ENCODE results near the gene IL31.
"Not testable (repeated sequence)": the region's sequence is repeated elsewhere in the genome, so short reads cannot be mapped to it uniquely, and the experiment has no call there.

The IL31 gene
- 0 to 0.03 (median 0) reads per million in 18 experiments for total RNA-seq

GRCh38 chr12:122174155-122174845 is at the start of gene IL31:
IL31 (minus strand) TSS chr12:122174221; CDS start chr12:122174172, 49 bp downstream.
- no peak for DNase-seq

DNA sequence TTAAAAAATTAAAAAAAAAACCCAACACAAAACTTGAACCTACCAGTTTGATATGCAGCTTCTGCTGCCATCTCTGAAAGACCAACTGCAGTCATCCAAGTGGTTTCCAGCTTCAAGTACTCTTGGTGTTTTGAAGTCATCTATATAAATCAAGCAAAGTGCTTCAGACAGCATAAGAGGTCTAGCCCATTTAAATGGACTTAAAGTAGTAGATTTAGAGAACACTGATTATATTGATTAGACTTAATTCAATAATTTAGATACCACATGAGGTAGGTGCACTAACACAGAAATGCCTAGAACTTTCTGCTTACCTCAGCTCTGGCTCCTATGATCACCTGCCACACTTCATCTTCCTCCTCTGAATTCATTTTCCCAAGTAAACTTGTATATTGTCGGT is 42.4 kb upstream of the IL31 start:
- DNase-seq, result no peak

DNA sequence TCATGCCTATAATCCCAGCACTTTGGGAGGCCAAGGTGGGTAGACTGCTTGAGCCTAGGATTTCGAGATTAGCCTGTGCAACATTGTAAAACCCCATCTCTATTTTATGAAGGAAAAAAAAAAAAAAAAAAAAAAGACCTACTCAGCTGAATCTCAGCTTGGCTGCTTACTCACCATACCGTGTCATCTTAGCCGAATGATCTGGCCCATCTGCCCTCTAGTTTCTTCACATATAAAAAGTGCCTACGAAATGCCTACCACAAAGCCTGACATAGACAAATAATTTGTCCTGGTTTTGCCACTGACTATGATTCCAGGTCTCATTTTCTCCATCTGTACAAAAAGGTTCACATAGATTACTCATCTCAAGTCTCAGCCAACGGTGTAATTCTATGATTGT is 41.8 kb upstream of the IL31 start:
- DNase-seq, result no peak

- DNase-seq, result no peak
Observed at GRCh38 chr12:122208073-122208820, 34.2 kb upstream of the IL31 start.

- DNase-seq, result no peak
Observed at GRCh38 chr12:122207391-122207790, 33.4 kb upstream of the IL31 start.

- DNase-seq, result no peak
Observed at GRCh38 chr12:122206976-122207375, 33.0 kb upstream of the IL31 start.

- DNase-seq, result no peak
Observed at GRCh38 chr12:122206111-122206881, 32.3 kb upstream of the IL31 start.

GRCh38 chr12:122205053-122205925 is 31.3 kb upstream of the IL31 start:
- DNase-seq, result no peak

DNA sequence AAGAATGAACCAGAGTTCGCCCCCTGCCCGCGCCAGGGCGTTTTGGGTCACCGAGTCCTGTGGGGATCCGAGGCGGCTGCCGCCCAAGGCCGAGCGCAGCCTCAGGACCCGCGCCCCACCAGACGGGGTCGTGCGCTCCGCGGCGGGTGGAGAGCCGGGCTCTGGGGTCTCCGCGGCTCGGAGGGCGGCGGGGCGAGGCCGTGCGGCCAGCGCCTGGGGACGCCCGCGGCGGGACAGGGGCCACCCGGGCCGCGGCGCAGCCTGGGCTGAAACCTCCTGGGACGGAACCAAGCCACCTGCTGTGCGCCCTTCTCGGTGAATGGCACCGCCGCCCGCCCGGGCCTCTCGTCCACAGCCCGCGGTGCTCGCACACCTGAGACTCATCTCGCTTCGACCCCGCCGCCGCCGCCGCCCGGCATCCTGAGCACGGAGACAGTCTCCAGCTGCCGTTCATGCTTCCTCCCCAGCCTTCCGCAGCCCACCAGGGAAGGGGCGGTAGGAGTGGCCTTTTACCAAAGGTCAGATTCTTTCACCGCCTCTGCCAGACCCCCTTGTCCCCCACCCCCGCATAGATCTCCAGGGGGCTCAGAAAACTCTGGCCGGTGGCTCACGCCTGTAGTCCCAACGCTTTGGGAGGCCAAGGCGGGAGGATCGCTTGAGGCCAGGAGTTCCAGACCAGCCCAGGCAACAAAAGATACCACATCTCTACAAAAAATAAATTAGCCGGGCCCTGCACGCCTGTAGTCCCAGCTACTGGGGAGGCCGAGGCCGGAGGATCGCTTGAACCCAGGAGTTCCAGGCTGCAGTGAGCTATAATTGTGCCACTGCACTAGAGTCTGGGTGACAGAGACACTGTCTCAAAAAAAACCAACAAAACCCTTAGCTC is 30.4 kb upstream of the IL31 start:
- no peak for DNase-seq

DNA sequence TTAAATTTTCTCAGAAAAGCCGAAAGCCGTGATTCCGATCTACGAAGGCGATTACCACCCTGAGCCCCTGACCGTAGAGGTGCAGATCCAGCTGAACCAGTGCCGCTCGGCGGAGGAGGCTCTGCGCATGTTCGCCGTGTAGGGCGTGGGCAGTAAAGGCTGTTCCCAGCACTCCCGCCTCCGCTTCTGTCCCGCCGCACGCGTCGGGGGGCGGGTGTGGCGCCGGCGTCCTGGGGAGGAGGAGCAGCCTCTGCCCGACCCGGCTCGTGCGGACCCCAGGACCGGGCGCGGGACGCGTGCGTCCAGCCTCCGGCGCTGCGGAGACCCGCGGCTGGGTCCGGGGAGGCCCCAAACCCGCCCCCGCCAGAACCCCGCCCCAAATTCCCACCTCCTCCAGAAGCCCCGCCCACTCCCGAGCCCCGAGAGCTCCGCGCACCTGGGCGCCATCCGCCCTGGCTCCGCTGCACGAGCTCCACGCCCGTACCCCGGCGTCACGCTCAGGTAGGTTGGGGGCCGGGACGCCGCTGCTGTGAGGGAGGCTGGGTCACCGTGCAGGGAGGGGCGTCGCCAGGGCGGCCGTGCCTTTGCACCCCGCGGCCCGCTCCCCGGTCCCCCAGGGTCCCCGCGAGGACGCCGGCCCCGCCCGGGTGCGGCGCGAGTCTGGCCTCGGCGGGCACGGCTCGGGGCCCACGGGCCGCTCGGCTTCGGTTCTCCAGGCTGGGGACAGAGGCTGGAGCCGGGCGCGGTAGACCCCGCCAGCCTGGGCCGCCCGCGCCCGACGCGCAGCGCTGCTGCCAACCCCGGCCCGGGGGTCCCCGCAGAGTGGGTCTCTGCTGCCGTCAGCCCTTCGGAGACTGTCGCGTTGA is 29.5 kb upstream of the IL31 start, which contains the start of gene B3GNT4:
Gene B3GNT4 (plus strand): TSS at position 409 of the 866 bp plus-strand sequence. CDS start 910 bp downstream, outside the sequence.
- DNase-seq, result peak; percentile 7 to 59

- DNase-seq, result not testable (repeated sequence)
Observed at GRCh38 chr12:122202811-122203210, 28.8 kb upstream of the IL31 start.

DNA sequence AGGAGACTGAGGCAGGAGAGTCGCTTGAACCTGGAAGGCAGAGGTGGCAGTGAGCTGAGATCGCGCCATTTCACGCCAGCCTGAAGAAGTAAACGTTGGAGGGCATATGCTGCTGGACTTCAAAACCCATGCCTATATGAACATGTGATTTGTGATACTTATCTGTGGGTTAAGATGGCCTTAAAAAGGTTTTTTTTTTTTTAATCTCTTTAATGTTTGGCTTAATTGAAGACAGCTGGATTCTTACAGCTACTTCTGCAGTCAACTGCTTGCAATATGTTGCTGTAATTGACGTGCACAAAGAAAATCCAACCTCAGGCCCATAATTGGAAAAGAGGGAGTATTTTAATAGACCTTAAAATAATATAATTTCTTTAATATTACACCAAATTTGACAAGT is 28.0 kb upstream of the IL31 start:
- DNase-seq, result no peak

- DNase-seq, result no peak
Observed at GRCh38 chr12:122201381-122201780, 27.4 kb upstream of the IL31 start.

GRCh38 chr12:122200541-122201175 is 26.6 kb upstream of the IL31 start:
- no peak for DNase-seq

DNA sequence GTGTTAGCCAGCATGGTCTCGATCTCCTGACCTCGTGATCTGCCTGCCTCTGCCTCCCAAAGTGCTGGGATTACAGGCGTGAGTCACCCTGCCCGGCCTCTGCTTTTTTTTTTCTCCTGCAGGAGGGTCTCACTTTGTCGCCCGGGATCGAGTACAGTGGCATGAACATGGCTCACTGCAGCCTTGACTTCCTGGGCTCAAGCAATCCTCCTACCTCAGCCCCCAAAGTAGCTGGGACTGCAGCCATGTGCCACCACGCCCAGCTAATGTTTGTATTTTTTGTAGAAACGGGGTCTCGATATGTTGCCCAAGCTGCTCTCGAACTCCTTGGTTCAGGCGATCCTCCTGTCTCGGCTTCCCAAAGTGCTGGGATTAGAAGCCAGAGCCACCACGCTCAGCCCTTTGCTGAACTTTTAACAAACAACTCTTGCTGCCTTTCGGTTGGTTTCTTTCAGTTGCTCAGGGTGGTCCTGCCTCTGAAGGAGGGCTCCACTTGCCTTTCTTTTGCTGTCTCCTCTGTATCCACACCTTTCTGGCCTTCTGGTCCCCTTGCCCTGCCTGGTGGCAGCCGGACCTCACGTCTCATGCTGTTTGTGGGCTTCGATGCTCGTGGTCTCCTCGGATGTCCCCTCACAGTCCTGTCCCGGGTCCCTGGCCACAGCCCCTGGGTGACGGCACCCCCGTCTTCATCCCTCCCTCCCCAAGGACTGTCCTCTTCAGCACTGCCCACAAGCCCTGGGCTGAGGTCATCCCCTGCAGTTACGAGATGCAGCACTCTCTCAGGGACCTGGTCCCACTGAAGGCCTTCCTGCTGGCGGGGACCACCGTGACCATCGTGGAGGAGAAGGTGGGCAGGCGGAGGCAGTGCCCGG is 25.7 kb upstream of the IL31 start:
- DNase-seq, result no peak

GRCh38 chr12:122197612-122197966 is 23.6 kb upstream of the IL31 start:
- peak in 1 of 2 donors; percentile 23 for DNase-seq

- no peak for DNase-seq
Observed at GRCh38 chr12:122195405-122195804, 21.4 kb upstream of the IL31 start.

DNA sequence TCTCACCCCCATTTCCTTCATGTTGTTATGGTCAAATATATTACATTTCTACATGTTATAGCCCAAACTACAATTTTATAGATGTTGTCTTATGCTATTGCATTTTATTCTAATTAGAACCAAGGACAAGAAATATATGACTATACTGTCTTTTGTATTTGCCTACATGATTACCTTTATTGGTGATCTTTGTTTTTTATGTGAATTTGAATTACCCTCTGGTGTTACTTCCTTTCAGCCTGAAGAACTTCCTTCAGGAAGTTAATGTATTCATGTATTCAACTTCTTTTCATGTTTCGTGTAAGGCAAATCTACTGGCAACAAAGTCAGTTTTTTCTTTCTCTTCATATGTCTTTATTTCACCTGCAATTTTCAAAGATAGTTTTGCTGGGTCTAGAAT is 20.8 kb upstream of the IL31 start:
- no peak for DNase-seq

GRCh38 chr12:122192441-122192840 is 18.4 kb upstream of the IL31 start:
- DNase-seq, result no peak
